ENCODE measurements around the gene GMPR2. TPM values are rescaled to one million over a fixed set of nuclear protein-coding genes. Genes with fewer than 3 reads are reported as not detected.
"Not testable (repeated sequence)": the region's sequence is repeated elsewhere in the genome, so short reads cannot be mapped to it uniquely, and the experiment has no call there.

Gene GMPR2
- total and polyA plus RNA-seq, 2 donors: 44.9 to 63.1 TPM

GRCh38 chr14:24207625-24208024 is 25.1 kb upstream of the GMPR2 start:
- Histone ChIP-seq H3K27ac (ENCODE audit: low read depth) (no peak overlapping the region), H3K36me3 (ENCODE audit: insufficient read depth) (no peaks in the 10 kb centered on the region), H3K4me3 (ENCODE audit: low read depth, low read length) (no peak overlapping the region), H3K4me1 (ENCODE audit: insufficient read depth) (no peaks in the 10 kb centered on the region)
- DNase-seq (ENCODE audit: extremely low spot score): no peak
- whole genome bisulfite sequencing: over 99% methylated on average over 2 of the region's 2 CpGs

GRCh38 chr14:24211311-24211710 is 21.4 kb upstream of the GMPR2 start:
- WGBS: 93% methylated on average over 6 of the region's 6 CpGs
- no peak overlapping the region for H3K27ac ChIP-seq (ENCODE audit: low read depth)
- no peak for DNase-seq (ENCODE audit: extremely low spot score)
- H3K4me1 ChIP-seq (ENCODE audit: insufficient read depth): no peaks in the 10 kb centered on the region
- H3K4me3 ChIP-seq (ENCODE audit: low read depth, low read length): no peak overlapping the region
- no peaks in the 10 kb centered on the region for H3K36me3 ChIP-seq (ENCODE audit: insufficient read depth)

GRCh38 chr14:24212924-24213865 is 19.5 kb upstream of the GMPR2 start, which contains the start of gene CHMP4A:
CHMP4A (minus strand) TSS chr14:24213488; CDS start chr14:24213439, 49 bp downstream.
- Histone ChIP-seq H3K4me1 (ENCODE audit: insufficient read depth) (no peaks in the 10 kb centered on the region), H3K36me3 (ENCODE audit: insufficient read depth) (no peaks in the 10 kb centered on the region), H3K4me3 (ENCODE audit: low read depth, low read length) (peak within 1 kb of the TSS; percentile 62), H3K27ac (ENCODE audit: low read depth) (peak within 1 kb of the TSS; percentile 97)
- under 1% methylated on average over 53 of the region's 53 CpGs for WGBS
- peak; percentile 95 for DNase-seq (ENCODE audit: extremely low spot score)

- H3K4me3 ChIP-seq (ENCODE audit: low read depth, low read length): no peak overlapping the region
- no peak for DNase-seq (ENCODE audit: extremely low spot score)
- peak overlapping the region; percentile 42 for H3K27ac ChIP-seq (ENCODE audit: low read depth)
- H3K4me1 ChIP-seq (ENCODE audit: insufficient read depth): no peaks in the 10 kb centered on the region
- 90% methylated on average over 7 of the region's 7 CpGs for WGBS
- no peaks in the 10 kb centered on the region for H3K36me3 ChIP-seq (ENCODE audit: insufficient read depth)
Measured at GRCh38 chr14:24213866-24214662, 18.7 kb upstream of the GMPR2 start.

- peak; percentile 56 for DNase-seq (ENCODE audit: extremely low spot score)
- peak within 1 kb of the TSS; percentile 87 for H3K27ac ChIP-seq (ENCODE audit: low read depth)
- H3K4me3 ChIP-seq (ENCODE audit: low read depth, low read length): peak within 1 kb of the TSS; percentile 70
- WGBS: under 1% methylated on average over 40 of the region's 40 CpGs
- no peaks in the 10 kb centered on the region for H3K36me3 ChIP-seq (ENCODE audit: insufficient read depth)
- H3K4me1 ChIP-seq (ENCODE audit: insufficient read depth): no peaks in the 10 kb centered on the region
Measured at GRCh38 chr14:24215495-24216344, 17.0 kb upstream of the GMPR2 start, which contains the start of gene MDP1. MDP1 (minus strand) TSS chr14:24216066; CDS start chr14:24215955, 111 bp downstream.

- H3K4me3 ChIP-seq (ENCODE audit: low read depth, low read length): no peak overlapping the region
- no peak overlapping the region for H3K27ac ChIP-seq (ENCODE audit: low read depth)
- H3K36me3 ChIP-seq (ENCODE audit: insufficient read depth): no peaks in the 10 kb centered on the region
- WGBS: 90% methylated on average over 2 of the region's 2 CpGs
- no peak for DNase-seq (ENCODE audit: extremely low spot score)
- H3K4me1 ChIP-seq (ENCODE audit: insufficient read depth): no peaks in the 10 kb centered on the region
Measured at GRCh38 chr14:24216345-24216699, 16.4 kb upstream of the GMPR2 start.

- H3K36me3 ChIP-seq (ENCODE audit: insufficient read depth); H3K4me1 ChIP-seq (ENCODE audit: insufficient read depth); DNase-seq (ENCODE audit: extremely low spot score); H3K4me3 ChIP-seq (ENCODE audit: low read depth, low read length); H3K27ac ChIP-seq (ENCODE audit: low read depth): not testable (repeated sequence)
- WGBS: 98% methylated on average over 1 of the region's 1 CpG
Measured at GRCh38 chr14:24216876-24217275, 15.9 kb upstream of the GMPR2 start.

GRCh38 chr14:24219080-24219479 is 13.6 kb upstream of the GMPR2 start:
- WGBS: 92% methylated on average over 4 of the region's 4 CpGs
- H3K27ac ChIP-seq (ENCODE audit: low read depth): no peak overlapping the region
- no peak for DNase-seq (ENCODE audit: extremely low spot score)
- H3K4me1 ChIP-seq (ENCODE audit: insufficient read depth): no peaks in the 10 kb centered on the region
- H3K36me3 ChIP-seq (ENCODE audit: insufficient read depth): no peaks in the 10 kb centered on the region
- H3K4me3 ChIP-seq (ENCODE audit: low read depth, low read length): no peak overlapping the region

- Histone ChIP-seq H3K36me3 (ENCODE audit: insufficient read depth) (no peaks in the 10 kb centered on the region), H3K4me1 (ENCODE audit: insufficient read depth) (no peaks in the 10 kb centered on the region), H3K27ac (ENCODE audit: low read depth) (no peak overlapping the region), H3K4me3 (ENCODE audit: low read depth, low read length) (no peak overlapping the region)
- no peak for DNase-seq (ENCODE audit: extremely low spot score)
- WGBS: 58% methylated on average over 3 of the region's 3 CpGs
Measured at GRCh38 chr14:24219521-24219920, 13.2 kb upstream of the GMPR2 start.

GRCh38 chr14:24222987-24223386 is 9.7 kb upstream of the GMPR2 start:
- DNase-seq (ENCODE audit: extremely low spot score); H3K4me1 ChIP-seq (ENCODE audit: insufficient read depth); H3K4me3 ChIP-seq (ENCODE audit: low read depth, low read length); H3K36me3 ChIP-seq (ENCODE audit: insufficient read depth); H3K27ac ChIP-seq (ENCODE audit: low read depth): not testable (repeated sequence)
- 95% methylated on average over 4 of the region's 4 CpGs for WGBS

GRCh38 chr14:24224618-24225071 is 8.1 kb upstream of the GMPR2 start:
- no peaks in the 10 kb centered on the region for H3K4me1 ChIP-seq (ENCODE audit: insufficient read depth)
- H3K36me3 ChIP-seq (ENCODE audit: insufficient read depth): no peaks in the 10 kb centered on the region
- H3K27ac ChIP-seq (ENCODE audit: low read depth): no peak overlapping the region
- no peak for DNase-seq (ENCODE audit: extremely low spot score)
- WGBS: 90% methylated on average over 7 of the region's 7 CpGs
- no peak overlapping the region for H3K4me3 ChIP-seq (ENCODE audit: low read depth, low read length)

- Histone ChIP-seq H3K36me3 (ENCODE audit: insufficient read depth) (no peaks in the 10 kb centered on the region), H3K27ac (ENCODE audit: low read depth) (no peak overlapping the region), H3K4me3 (ENCODE audit: low read depth, low read length) (no peak overlapping the region), H3K4me1 (ENCODE audit: insufficient read depth) (no peaks in the 10 kb centered on the region)
- DNase-seq (ENCODE audit: extremely low spot score): no peak
- WGBS: 74% methylated on average over 1 of the region's 1 CpG
Measured at GRCh38 chr14:24226473-24226872, 6.3 kb upstream of the GMPR2 start.

GRCh38 chr14:24228902-24229301 is 3.8 kb upstream of the GMPR2 start:
- 78% methylated on average over 1 of the region's 1 CpG for WGBS
- H3K36me3 ChIP-seq (ENCODE audit: insufficient read depth): no peaks in the 10 kb centered on the region
- no peaks in the 10 kb centered on the region for H3K4me1 ChIP-seq (ENCODE audit: insufficient read depth)
- no peak overlapping the region for H3K4me3 ChIP-seq (ENCODE audit: low read depth, low read length)
- DNase-seq (ENCODE audit: extremely low spot score): no peak
- H3K27ac ChIP-seq (ENCODE audit: low read depth): no peak overlapping the region

Data from urinary bladder (tissue), 4 donors.